Non-pigmented ciliary epithelial cell (primary cell): ENCODE data around the gene HAUS6.
A peak's percentile ranks its signal among the peaks of the same experiment; 100 is the strongest.
"Not testable (repeated sequence)": the region's sequence is repeated elsewhere in the genome, so short reads cannot be mapped to it uniquely, and the experiment has no call there.

Experiments used
- DNase-seq: peaks from one replicate; pipeline ENCODE4 v3.0.0-alpha.2; 2010; ENCODE audit warnings: low read depth

The HAUS6 gene

DNA sequence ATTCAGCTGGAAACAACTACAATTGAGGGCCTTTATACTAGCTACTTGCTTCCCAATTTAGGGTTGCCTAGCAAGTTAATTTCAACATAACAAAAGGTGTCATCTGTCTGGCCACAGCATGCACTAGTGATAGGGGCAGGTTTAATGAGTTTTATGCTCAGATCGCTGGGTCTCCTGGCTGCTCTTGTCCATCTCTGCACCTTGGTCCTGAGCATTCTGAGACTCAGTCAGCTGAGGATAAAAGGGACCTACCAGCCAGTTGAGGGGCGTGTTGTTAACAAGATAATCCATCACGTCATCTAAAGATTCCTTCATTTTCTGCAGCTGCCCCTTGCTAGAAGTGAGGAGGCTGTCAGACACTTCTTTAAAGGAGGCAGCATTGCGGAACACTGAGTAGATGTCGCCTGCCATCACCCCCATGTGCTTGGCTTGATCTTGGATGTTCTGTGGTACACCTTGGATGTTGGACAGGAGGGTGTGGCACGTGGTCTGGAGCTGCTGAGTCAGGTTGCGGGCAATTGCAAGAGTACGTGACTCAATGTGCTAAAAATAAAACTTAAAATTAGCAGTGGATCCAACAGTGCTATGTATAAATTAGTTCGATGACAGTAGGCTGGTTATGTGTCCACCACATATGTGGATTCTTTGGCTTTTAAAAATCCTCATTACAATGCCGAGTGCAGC, 13.5 kb upstream of the HAUS6 start:
- no peak for DNase-seq

- DNase-seq, result no peak
Measured at GRCh38 chr9:19114680-19115270, 12.1 kb upstream of the HAUS6 start.

GRCh38 chr9:19113964-19114679, 11.4 kb upstream of the HAUS6 start:
- no peak for DNase-seq

DNA sequence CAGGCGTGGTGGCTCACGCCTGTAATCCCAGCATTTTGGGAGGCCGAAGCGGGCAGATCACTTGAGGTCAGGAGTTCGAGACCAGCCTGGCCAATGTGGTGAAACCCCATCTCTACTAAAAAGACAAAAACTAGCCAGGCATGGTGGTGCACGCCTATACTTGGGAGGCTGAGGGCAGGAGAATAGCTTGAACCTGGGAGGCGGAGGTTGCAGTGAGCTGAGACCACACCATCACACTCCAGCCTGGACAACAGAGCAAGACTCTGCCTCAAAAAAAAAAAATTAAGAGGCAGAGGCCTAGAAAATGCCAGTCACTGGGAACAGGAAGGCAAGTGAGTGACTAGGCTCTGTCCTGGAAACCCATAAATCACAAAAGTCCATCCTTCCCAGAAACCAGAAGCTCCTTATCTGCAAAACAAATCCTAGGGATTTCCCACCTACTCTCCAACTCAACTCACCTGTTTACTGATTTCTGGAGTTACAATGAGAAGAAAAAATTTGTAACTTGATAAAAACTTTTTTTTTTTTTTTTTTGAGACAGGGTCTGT, 10.4 kb upstream of the HAUS6 start:
- DNase-seq, result not testable (repeated sequence)

DNA sequence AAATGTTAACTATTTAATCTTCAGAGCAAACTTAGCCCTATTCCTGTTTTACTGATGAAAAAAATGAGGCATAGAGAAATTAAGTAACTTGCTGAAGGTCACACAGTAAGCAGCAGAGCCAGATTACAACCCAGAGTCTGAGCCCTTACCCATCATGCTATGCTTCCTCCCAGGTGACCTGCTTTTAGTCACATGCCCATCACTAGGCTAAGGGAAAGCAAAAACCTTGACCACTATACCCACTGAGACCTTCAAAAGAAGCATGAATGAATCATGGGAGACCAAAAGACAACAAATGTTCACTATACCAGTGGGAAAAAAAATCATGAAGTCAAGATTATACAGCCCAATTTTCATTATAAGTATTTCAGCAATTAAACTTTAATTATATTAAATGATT, 5.3 kb upstream of the HAUS6 start:
- DNase-seq, result no peak

- DNase-seq, result no peak
Measured at GRCh38 chr9:19104515-19105282, 2.0 kb upstream of the HAUS6 start.

GRCh38 chr9:19102181-19102630, 498 bp downstream of the HAUS6 start:
- DNase-seq, result no peak

DNA sequence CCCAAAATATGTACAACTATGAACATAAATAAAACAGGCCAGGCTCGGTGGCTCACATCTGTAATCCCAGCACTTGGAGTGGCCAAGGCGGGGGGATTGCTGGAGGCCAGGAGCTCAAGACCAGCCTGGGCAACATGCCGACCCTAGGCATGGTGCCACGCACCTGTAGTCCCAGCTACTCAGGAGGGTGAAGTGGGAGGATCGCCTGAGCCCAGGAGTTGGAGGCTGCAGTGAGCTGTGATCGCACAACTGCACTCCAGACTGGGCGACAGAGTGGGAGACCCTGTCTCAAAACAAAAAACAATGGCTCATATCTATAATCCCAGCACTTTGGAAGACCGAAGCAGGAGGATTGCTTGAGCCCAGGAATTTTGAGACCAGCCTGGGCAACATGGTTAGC, 1.5 kb downstream of the HAUS6 start:
- no peak for DNase-seq

DNA sequence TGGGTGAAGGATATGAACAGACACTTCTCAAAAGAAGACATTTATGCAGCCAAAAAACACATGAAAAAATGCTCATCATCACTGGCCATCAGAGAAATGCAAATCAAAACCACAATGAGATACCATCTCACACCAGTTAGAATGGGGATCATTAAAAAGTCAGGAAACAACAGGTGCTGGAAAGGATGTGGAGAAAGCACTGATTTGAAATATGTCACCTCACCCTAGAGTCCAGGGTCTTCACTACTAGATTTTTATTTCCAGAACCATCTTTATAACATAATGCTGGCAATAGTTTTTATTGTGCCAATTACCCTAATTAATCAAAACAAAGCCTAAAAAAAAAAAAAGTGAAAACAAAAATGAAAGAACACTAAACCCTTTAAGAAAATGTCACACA, 5.3 kb downstream of the HAUS6 start:
- not testable (repeated sequence) for DNase-seq

DNA sequence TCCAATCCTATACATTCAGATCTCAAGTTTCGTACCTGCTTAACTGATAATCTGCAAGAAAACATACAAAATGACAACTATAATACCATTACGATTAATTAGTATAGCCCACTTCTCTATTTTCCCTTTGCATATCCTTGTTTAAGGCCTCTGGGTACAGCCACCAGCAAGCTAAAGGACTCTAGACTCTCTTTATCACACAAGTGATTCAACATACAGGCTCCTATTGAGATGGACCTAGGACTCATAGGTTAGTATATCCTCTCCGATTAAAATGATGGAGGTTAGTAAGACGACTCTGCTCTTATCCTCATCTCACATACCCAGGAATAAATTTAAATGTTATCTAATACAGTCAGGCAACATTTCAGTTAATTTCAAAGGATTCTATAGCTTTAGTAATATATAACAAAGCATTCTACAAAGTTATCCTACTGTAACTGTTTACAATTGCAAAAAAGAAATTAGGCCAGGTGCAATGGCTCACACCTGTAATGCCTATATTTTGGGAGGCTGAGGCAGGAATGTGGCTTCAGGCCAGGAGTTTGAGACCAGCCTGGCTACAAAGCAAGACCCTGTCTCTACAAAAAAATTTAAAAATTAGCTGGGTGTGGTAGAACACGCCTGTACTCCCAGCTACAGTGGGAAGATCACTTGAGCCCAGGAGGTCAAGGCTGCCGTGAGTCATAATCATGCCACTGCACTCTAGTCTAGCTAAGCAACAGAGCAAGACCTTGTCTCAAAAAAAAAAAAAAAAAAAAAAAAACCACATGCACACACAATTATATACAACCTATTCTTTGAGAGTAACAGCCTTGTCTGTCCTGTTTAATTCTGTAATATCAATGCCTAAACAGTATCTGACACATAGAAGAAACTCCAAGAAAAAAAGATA, 15.4 kb downstream of the HAUS6 start:
- DNase-seq, result no peak

GRCh38 chr9:19085295-19085694, 17.4 kb downstream of the HAUS6 start:
- DNase-seq, result no peak

- DNase-seq, result no peak
Measured at GRCh38 chr9:19074836-19075235, 27.9 kb downstream of the HAUS6 start.

GRCh38 chr9:19074229-19074628, 28.5 kb downstream of the HAUS6 start:
- DNase-seq, result no peak

GRCh38 chr9:19057033-19057432, 45.7 kb downstream of the HAUS6 start:
- no peak for DNase-seq

DNA sequence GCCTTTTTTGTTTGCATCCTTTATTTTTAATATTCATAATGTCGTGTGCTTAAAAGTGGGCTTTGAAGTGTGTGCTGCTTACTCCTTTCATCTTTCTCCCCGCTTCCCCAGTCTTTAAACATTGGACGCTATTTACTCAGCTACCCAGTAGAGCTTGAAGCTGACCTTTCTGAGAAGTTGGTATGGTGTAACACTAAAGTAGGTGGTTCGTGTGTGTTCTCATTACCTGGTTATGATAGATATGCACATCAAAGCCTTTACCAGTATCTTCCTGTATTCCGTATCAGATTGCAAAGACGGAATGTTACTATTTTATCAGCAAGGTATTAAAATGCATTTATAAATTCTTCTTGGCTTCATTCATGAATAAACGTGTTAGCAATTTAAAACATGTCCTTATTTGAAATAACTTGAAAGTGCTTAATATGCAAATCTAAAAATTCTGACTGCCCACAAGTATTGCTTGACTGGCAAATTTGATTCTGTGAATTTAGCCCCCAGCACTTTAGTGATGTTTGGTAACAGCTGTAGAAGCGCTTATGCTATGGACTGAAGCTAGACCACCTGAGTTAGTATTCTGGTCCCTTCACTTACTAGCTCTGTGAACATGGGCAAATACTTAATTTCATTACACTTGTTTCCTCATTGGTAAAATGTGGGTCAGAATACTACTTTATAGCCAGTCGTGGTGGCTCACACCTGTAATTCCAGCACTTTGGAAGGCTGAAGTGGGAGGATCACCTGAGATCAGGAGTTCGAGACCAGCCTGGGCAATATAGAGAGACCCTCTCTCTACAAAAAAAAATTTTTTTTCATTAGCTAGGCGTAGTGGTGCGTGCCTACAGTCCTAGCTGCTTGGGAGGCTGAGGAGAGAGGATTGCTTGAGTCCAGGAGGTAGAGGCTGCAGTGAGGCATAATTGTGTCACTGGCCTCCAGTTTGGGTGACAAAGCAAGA, 51.8 kb downstream of the HAUS6 start:
- DNase-seq, result no peak

DNA sequence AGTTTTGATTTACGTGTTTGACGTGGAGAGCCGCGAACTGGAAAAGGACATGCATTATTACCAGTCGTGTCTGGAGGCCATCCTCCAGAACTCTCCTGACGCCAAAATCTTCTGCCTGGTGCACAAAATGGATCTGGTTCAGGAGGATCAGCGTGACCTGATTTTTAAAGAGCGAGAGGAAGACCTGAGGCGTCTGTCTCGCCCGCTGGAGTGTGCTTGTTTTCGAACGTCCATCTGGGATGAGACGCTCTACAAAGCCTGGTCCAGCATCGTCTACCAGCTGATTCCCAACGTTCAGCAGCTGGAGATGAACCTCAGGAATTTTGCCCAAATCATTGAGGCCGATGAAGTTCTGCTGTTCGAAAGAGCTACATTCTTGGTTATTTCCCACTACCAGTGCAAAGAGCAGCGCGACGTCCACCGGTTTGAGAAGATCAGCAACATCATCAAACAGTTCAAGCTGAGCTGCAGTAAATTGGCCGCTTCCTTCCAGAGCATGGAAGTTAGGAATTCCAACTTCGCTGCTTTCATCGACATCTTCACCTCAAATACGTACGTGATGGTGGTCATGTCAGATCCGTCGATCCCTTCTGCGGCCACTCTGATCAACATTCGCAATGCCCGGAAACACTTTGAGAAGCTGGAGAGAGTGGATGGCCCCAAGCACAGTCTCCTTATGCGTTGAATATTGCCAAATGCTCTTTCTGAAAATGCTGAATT, 52.6 kb downstream of the HAUS6 start:
- no peak for DNase-seq

- DNase-seq, result peak; percentile 78
Measured at GRCh38 chr9:19048966-19049916, 53.5 kb downstream of the HAUS6 start, which contains the start of gene RRAGA. RRAGA (plus strand) TSS chr9:19049427; CDS start chr9:19049660, 233 bp downstream.

- no peak for DNase-seq
Measured at GRCh38 chr9:19036611-19037010, 66.1 kb downstream of the HAUS6 start.
